ENCODE results near the gene PIK3C2A.
"Not testable (repeated sequence)": the region's sequence is repeated elsewhere in the genome, so short reads cannot be mapped to it uniquely, and the experiment has no call there.

PIK3C2A gene, protein sequence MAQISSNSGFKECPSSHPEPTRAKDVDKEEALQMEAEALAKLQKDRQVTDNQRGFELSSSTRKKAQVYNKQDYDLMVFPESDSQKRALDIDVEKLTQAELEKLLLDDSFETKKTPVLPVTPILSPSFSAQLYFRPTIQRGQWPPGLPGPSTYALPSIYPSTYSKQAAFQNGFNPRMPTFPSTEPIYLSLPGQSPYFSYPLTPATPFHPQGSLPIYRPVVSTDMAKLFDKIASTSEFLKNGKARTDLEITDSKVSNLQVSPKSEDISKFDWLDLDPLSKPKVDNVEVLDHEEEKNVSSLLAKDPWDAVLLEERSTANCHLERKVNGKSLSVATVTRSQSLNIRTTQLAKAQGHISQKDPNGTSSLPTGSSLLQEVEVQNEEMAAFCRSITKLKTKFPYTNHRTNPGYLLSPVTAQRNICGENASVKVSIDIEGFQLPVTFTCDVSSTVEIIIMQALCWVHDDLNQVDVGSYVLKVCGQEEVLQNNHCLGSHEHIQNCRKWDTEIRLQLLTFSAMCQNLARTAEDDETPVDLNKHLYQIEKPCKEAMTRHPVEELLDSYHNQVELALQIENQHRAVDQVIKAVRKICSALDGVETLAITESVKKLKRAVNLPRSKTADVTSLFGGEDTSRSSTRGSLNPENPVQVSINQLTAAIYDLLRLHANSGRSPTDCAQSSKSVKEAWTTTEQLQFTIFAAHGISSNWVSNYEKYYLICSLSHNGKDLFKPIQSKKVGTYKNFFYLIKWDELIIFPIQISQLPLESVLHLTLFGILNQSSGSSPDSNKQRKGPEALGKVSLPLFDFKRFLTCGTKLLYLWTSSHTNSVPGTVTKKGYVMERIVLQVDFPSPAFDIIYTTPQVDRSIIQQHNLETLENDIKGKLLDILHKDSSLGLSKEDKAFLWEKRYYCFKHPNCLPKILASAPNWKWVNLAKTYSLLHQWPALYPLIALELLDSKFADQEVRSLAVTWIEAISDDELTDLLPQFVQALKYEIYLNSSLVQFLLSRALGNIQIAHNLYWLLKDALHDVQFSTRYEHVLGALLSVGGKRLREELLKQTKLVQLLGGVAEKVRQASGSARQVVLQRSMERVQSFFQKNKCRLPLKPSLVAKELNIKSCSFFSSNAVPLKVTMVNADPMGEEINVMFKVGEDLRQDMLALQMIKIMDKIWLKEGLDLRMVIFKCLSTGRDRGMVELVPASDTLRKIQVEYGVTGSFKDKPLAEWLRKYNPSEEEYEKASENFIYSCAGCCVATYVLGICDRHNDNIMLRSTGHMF (N-terminal part only)

DNA sequence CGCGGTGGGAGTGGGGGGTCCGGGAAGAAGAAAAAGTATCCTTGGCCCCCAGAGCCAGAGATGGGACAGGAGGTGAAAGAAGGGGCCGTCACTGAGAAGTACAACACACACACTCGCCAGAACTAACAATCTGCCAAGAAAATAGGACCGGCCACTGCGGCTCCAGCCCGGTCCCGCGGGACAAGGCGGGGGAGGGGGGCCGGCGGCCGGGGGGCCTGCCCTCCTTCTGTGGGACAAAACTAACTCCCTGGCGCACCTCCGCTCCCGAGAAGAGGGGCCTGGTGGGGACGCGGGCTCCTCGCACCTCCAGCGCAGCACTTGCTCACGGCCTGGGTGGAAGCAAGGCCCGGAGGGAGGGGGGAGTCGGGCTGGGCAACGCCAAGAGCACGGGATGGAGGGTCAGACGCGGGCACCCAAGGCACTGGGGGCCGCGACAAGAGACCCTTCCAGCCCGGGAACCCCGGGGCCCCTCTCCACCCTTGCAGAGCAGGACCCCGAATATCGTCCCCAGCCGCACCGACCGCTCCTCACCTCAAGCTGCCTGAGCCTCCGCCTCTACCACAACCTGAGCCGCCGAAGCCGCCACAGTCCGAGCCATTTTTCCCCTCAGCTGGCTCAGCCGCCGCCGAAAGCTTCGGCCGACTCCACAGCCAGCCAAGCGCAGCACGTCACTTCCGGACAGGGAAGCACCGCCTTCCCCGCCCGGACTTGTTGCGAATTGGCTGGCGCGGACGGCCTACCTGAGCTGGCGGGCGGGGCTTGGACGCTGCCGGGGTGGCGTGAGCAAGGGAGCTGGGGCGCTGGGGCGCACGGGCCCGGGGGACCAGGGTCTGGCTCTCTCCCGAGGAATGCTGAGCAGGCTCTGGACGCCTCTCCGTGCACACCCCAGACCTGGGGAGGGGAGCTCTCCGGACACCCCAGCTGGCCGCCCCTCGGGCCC lies at the start of gene PIK3C2A:
PIK3C2A (minus strand) TSS at position 670 of the 940 bp plus-strand sequence. CDS start 38,245 bp downstream, outside the sequence.
- peak; percentile 97 for DNase-seq

GRCh38 chr11:17257196-17257595 lies 49.4 kb upstream of the PIK3C2A start:
- DNase-seq: peak; percentile 87

- DNase-seq: peak; percentile 95
Observed at GRCh38 chr11:17256512-17256911, 48.7 kb upstream of the PIK3C2A start.

DNA sequence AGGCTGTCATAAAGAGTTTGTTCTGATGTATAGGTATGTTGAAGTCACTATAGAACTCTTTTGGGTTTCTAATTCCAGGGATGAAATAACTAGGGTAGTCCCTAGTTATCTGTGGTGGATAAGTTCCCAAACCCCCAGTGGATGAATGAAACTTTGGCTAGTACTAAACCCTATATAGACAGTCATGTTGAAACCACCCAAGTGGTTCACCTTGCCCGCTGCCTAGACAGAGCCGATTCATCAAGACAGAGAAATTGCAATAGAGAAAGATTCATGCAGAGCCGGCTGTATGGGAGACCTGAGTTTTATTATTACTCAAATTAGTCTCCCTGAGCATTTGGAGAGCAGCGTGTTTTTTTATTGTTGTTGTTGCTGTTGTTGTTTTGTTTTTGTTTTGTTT lies 44.9 kb upstream of the PIK3C2A start:
- DNase-seq: no peak

GRCh38 chr11:17250561-17251350 lies 43.0 kb upstream of the PIK3C2A start:
- DNase-seq: peak; percentile 58

- DNase-seq: no peak
Observed at GRCh38 chr11:17244046-17244445, 36.3 kb upstream of the PIK3C2A start.

GRCh38 chr11:17242954-17243353 lies 35.2 kb upstream of the PIK3C2A start:
- DNase-seq: not testable (repeated sequence)

DNA sequence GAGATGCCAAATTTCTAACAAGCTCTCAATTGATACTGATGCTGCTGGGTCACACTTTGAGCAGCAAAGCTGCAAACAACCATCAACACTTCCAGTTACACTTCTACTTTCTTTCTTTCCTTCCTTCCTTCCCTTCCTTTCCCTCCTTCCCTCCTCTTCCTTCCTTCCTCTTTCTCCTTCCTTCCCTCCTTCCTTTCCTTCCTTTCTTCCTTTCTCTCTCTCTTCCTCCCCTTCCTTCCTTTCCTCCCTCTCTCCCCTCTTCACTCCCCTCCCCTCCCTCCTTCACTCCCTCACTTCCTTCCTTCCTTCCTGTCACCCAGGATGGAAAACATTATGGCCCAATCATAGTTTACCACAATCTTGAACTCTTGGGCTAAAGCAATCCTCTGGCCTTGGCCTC lies 33.0 kb upstream of the PIK3C2A start:
- no peak for DNase-seq

DNA sequence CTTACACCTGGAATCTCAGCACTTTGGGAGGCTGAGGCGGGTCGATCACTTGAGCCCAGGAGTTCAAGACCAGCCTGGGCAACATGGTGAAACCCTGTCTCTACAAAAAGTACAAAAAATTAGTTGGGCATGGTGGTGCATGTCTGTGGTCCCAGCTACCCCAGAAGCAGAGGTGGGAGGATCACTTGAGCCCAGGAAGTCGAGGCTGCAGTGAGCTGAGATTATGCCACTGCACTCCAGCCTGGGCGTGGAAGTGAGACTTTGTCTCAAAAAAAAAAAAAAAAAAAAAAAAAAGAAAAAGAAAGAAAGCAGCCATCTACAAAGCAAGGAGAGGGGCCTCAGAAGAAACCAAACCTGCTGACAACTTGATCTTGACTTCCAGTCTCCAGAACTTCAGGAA lies 32.1 kb upstream of the PIK3C2A start:
- DNase-seq: not testable (repeated sequence)

- DNase-seq: no peak
Observed at GRCh38 chr11:17238377-17238776, 30.6 kb upstream of the PIK3C2A start.

DNA sequence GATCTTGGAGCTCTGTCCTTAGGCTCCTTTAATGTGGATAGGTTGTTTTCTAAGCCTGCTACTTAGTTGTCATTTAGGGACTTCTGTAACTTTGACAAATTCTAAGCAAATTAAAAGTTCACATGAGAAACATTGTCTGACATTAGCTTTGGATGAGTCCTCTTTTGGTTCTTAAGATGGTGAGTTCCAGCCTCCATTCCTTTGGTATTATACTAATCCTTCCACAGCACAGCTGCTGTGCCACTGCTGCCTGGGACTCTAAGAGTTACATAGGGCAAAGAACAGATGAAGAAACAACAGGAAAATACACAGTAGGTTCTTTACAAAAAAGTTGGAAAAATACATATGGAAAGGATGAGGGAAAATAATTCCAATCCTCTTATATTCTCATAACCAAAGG lies 25.3 kb upstream of the PIK3C2A start:
- DNase-seq: no peak

DNA sequence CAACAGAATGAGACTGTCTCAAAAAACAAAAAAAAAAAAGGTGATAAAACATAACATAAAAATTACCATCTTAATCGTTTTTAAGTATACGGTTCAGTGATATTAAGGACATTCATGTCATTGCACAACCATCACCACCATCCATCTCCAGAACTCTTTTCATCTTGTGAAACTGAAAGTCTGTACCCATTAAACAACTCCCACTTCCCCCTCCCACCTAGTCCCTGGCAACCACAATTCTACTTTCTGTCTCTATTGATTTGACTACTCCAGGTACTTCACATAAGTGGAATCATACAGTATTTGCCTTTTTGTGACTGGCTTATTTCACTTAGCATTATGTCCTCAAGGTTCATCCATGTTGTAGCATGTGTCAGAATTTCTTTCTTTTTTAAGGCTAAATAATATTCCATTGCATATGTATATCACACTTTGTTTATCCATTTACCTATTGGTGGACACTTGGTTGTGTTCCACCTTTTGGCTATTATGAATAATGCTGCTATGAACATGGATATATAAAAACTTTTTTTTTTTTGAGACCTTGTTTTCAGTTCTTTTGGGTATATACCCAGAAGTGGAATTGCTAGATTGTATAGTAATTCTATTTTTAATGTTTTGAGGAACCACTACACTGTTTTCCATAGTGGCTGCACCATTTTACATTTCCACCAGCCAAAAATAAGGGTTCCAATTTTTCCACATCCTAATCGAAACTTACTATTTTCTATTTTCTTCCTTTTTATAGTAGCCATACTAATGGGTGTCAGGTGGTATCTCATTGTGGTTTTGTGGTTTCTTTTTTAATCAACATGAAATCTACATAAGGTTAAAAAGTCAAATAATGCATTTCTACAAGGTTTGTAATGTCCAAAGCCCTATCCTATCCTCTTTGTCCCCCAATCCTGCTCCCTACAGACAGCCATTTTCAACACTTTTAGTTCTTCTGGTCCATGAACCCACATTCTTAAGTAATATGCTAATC lies 23.4 kb upstream of the PIK3C2A start:
- DNase-seq: no peak

DNA sequence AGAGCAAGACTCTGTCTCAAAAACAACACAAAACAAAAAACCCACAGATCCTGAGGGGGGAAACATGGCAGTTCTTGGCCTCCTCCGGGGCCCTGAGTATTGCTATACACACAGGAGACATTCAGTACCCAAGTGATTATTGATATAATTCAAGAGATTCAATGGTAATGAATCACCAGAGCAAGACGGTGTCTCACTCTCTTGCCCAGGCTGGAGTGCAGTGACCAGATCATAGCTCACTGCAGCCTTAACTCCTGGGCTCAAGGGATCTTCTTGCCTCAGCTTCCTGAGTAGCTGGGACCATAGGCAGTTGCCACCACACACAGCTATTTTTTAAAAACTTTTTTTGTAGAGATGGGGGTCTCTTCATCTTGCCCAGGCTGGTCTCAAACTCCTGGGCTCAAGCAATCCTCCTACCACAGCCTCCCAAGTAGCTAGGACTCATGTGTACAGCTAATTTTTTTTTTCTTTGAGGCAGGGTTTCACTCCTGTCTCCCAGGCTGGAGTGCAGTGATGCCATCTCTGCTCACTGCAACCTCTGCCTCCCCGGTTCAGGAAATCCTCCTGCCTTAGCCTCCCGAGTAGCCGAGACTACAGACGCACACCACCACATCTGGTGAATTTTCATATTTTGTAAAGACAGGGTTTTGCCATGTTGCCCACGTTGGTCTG lies 21.8 kb upstream of the PIK3C2A start:
- no peak for DNase-seq

DNA sequence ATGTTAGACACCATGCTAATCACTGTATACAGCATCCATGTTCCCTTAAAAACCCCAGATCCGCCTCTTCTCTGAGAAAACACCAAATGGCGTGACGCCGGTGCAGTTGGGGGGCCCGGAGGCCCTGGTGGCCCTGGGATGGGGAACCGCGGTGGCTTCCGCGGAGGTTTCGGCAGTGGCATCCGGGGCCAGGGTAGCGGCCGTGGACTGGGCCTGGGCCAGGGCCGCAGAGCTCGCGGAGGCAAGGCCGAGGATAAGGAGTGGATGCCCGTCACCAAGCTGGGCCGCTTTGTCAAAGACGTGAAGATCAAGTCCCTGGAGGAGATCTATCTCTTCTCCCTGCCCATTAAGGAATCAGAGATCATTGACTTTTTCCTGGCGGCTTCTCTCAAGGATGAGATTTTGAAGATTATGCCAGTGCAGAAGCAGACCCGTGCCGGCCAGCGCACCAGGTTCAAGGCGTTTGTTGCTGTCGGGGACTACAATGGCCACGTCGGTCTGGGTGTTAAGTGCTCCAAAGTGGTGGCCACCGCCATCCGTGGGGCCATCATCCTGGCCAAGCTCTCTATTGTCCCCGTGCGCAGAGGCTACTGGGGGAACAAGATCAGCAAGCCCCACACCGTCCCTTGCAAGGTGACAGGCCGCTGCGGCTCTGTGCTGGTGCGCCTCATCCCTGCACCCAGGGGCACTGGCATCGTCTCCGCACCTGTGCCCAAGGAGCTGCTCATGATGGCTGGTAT lies 20.6 kb upstream of the PIK3C2A start:
- DNase-seq: not testable (repeated sequence)

DNA sequence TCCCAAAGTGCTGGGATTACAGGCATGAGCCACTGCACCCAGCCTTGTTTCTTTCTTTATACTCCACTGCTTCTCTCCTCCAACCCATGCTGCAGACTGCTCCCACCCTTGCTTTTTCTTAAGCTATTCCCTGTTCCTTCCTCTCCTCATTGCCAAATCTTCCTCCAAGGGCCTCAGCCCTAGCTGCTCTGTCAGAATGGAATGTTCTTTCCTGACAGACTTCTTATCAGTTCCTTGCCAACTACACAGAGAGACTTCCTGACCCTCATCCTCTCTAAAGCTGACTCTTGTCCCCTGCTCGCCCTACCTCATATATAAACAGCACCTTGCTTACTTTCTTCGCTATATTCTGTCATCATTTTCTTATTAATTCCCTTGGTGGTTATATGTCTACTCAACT lies 16.9 kb upstream of the PIK3C2A start:
- peak; percentile 68 for DNase-seq

GRCh38 chr11:17221968-17222367 lies 14.2 kb upstream of the PIK3C2A start:
- peak; percentile 90 for DNase-seq

GRCh38 chr11:17219016-17219415 lies 11.2 kb upstream of the PIK3C2A start:
- DNase-seq: peak; percentile 20

DNA sequence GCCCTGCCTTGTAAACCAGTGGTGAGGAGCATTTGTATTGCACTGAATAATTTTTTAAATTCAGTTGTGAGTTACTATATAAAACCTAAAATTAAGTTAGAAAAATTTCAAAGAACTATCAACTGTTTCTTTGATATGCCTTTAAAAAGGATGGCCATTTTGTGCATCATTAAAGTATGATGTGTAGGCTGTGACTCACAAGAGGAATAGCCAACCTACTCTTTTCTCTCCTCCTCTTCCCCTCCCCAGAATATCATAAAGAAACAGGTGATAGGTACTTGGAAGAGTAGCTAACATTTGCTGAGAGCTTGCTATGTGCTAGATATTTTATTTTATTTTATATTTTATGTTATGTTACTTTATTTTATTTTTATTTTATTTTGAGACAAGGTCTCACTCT lies 10.6 kb upstream of the PIK3C2A start:
- DNase-seq: peak; percentile 29
